ENCODE measurements around the gene JCAD. TPM values are rescaled to one million over a fixed set of nuclear protein-coding genes. Genes with fewer than 3 reads are reported as not detected.

JCAD gene
- total RNA-seq, 1 experiment from 2014 or later: 0.54 TPM

DNA sequence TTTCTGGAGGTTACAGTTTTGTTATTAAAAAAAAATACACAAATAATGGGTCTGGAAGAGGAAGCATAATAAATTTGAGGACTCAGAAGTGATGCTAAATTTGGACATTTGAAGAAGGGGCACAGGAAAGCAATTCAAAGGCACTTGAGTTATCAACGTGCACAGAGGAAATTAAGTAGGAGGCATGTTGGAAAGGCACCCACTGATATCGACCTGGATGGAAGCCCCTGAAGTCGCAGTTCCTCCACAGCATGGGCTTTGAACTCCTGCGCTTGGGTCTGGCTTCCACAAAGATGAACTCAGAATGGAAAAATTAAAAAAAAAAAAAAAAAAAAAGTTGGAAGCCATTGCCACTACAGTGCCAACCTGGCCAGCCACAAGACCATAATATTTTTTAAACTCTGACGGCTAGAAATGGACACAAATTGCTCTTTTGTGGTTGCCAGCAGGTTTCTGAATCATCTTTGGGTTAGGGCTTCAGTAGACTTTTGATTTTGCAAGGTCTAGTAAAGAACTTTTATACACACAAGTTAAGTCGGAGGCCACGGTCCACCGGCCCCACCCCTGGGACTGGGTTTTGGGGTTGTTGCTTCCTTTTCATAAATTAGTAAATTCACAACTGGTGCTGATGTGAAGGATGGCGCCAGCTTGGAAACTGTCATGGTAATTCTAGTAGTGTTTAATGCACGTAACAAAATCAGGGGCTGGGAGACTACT is 21.6 kb downstream of the JCAD start:
- no peaks in the 10 kb centered on the region for H3K9me3 Mint-ChIP-seq (ENCODE audit: low read depth, unreplicated experiment)
- peaks cover 24% of the 10 kb centered on the region for H3K27me3 Mint-ChIP-seq (ENCODE audit: unreplicated experiment)
- no TSS peak for BruUV-seq (replicated peaks)
- intact Hi-C loops (cut with micrococcal nuclease; ENCODE audit: unreplicated experiment): no loop called here
- TF ChIP-seq CTCF (IDR thresholded peaks at IDR 0.05; ENCODE audit: unreplicated experiment): no peak
- no peaks in the 10 kb centered on the region for H3K4me1 Mint-ChIP-seq (ENCODE audit: low read depth, unreplicated experiment)
- no peak overlapping the region for H3K27ac Mint-ChIP-seq (ENCODE audit: unreplicated experiment)
- no peaks in the 10 kb centered on the region for H3K36me3 Mint-ChIP-seq (ENCODE audit: insufficient read depth, unreplicated experiment)
- CTCF ChIA-PET: interaction anchor here (1.0 kb wide), 1 partner anchor 10 kb away, joined by 3 read pairs; no protein-coding TSS in a partner anchor
- H3K4me3 Mint-ChIP-seq (ENCODE audit: low read depth, unreplicated experiment): no peak overlapping the region
- no peak for DNase-seq

DNA sequence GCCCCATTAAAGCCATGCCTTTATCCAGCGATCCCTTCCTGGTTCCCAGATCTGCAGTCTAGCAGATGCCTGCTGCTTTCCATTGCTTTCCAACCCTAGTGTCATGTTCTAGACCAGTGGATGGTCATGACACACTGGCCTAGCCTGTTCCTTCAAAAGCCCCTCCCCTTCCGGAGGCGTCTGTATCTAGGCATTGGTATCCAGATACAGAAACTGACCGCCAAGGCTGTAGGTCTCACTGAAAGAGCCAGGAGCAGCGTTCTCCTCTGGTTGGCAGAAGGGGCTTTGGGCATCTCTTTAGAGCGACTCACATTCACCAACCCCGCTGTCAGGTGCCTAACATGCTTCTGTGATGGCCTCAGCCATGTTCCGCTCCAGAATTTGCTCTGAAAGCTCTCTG is 22.6 kb downstream of the JCAD start:
- Mint-ChIP-seq H3K4me1 (ENCODE audit: low read depth, unreplicated experiment) (no peaks in the 10 kb centered on the region), H3K9me3 (ENCODE audit: low read depth, unreplicated experiment) (no peaks in the 10 kb centered on the region), H3K27ac (ENCODE audit: unreplicated experiment) (no peak overlapping the region), H3K36me3 (ENCODE audit: insufficient read depth, unreplicated experiment) (no peaks in the 10 kb centered on the region), H3K4me3 (ENCODE audit: low read depth, unreplicated experiment) (no peak overlapping the region), H3K27me3 (ENCODE audit: unreplicated experiment) (peaks cover 24% of the 10 kb centered on the region)
- no peak for DNase-seq
- intact Hi-C loops (cut with micrococcal nuclease; ENCODE audit: unreplicated experiment): no loop called here
- TF ChIP-seq CTCF (IDR thresholded peaks at IDR 0.05; ENCODE audit: unreplicated experiment): no peak
- CTCF ChIA-PET: no interaction called here
- no TSS peak for BruUV-seq (replicated peaks)

- CTCF ChIA-PET: no interaction called here
- H3K4me1 Mint-ChIP-seq (ENCODE audit: low read depth, unreplicated experiment): no peaks in the 10 kb centered on the region
- no peaks in the 10 kb centered on the region for H3K36me3 Mint-ChIP-seq (ENCODE audit: insufficient read depth, unreplicated experiment)
- no peak overlapping the region for H3K27ac Mint-ChIP-seq (ENCODE audit: unreplicated experiment)
- TF ChIP-seq CTCF (IDR thresholded peaks at IDR 0.05; ENCODE audit: unreplicated experiment): no peak
- BruUV-seq (replicated peaks): no TSS peak
- H3K27me3 Mint-ChIP-seq (ENCODE audit: unreplicated experiment): peaks cover 24% of the 10 kb centered on the region
- no peak overlapping the region for H3K4me3 Mint-ChIP-seq (ENCODE audit: low read depth, unreplicated experiment)
- intact Hi-C loops (cut with micrococcal nuclease; ENCODE audit: unreplicated experiment): no loop called here
- no peaks in the 10 kb centered on the region for H3K9me3 Mint-ChIP-seq (ENCODE audit: low read depth, unreplicated experiment)
- DNase-seq: no peak
Observed at GRCh38 chr10:30036341-30036740, 23.0 kb downstream of the JCAD start.

- no peak for DNase-seq
- Mint-ChIP-seq H3K36me3 (ENCODE audit: insufficient read depth, unreplicated experiment) (no peaks in the 10 kb centered on the region), H3K4me1 (ENCODE audit: low read depth, unreplicated experiment) (no peaks in the 10 kb centered on the region), H3K4me3 (ENCODE audit: low read depth, unreplicated experiment) (no peak overlapping the region), H3K9me3 (ENCODE audit: low read depth, unreplicated experiment) (no peaks in the 10 kb centered on the region), H3K27me3 (ENCODE audit: unreplicated experiment) (peaks cover 30% of the 10 kb centered on the region), H3K27ac (ENCODE audit: unreplicated experiment) (no peak overlapping the region)
- CTCF ChIA-PET: no interaction called here
- TF ChIP-seq CTCF (IDR thresholded peaks at IDR 0.05; ENCODE audit: unreplicated experiment): no peak
- intact Hi-C loops (cut with micrococcal nuclease; ENCODE audit: unreplicated experiment): no loop called here
- BruUV-seq (replicated peaks): no TSS peak
Observed at GRCh38 chr10:30034433-30035137, 24.8 kb downstream of the JCAD start.

All from Calu3 (cell line).